GM18511 (cell line): ENCODE results near the gene VWA5B1.

ENCODE experiments used
- ATAC-seq: cut with Tn5 transposase; IDR thresholded peaks from one replicate; pipeline ENCODE4 v1.9.1; 2021; ENCODE audit warnings: mild to moderate bottlenecking, moderate library complexity; ENCODE audit not compliant: unreplicated experiment

The VWA5B1 gene

GRCh38 chr1:20322081-20322824 lies 31.6 kb downstream of the VWA5B1 start:
- ATAC-seq = no peak

- ATAC-seq = no peak
Observed at GRCh38 chr1:20322825-20323612, 32.3 kb downstream of the VWA5B1 start.

- no peak for ATAC-seq
Observed at GRCh38 chr1:20323613-20323920, 32.9 kb downstream of the VWA5B1 start.

- no peak for ATAC-seq
Observed at GRCh38 chr1:20324704-20325406, 34.2 kb downstream of the VWA5B1 start.

GRCh38 chr1:20325407-20325843 lies 34.8 kb downstream of the VWA5B1 start:
- no peak for ATAC-seq

GRCh38 chr1:20325844-20326420 lies 35.3 kb downstream of the VWA5B1 start:
- no peak for ATAC-seq

GRCh38 chr1:20327467-20327866 lies 36.8 kb downstream of the VWA5B1 start:
- ATAC-seq = no peak

GRCh38 chr1:20328201-20328600 lies 37.5 kb downstream of the VWA5B1 start:
- ATAC-seq = no peak

- ATAC-seq = no peak
Observed at GRCh38 chr1:20329793-20330542, 39.3 kb downstream of the VWA5B1 start.

GRCh38 chr1:20334103-20334502 lies 43.4 kb downstream of the VWA5B1 start:
- ATAC-seq = no peak

- ATAC-seq = no peak
Observed at GRCh38 chr1:20336105-20336605, 45.5 kb downstream of the VWA5B1 start.

- no peak for ATAC-seq
Observed at GRCh38 chr1:20337581-20337980, 46.9 kb downstream of the VWA5B1 start.

- no peak for ATAC-seq
Observed at GRCh38 chr1:20339811-20340457, 49.3 kb downstream of the VWA5B1 start.

GRCh38 chr1:20342294-20343148 lies 51.8 kb downstream of the VWA5B1 start:
- no peak for ATAC-seq

GRCh38 chr1:20343149-20343937 lies 52.7 kb downstream of the VWA5B1 start:
- no peak for ATAC-seq

GRCh38 chr1:20343938-20344302 lies 53.2 kb downstream of the VWA5B1 start:
- ATAC-seq = no peak

GRCh38 chr1:20344738-20345137 lies 54.1 kb downstream of the VWA5B1 start:
- no peak for ATAC-seq

GRCh38 chr1:20345419-20345818 lies 54.7 kb downstream of the VWA5B1 start:
- ATAC-seq = no peak
